Lung (tissue), 12 donors: Measurements from ENCODE around the gene FBLN1. TPM values are rescaled to one million over a fixed set of nuclear protein-coding genes. Genes with fewer than 3 reads are reported as not detected.

ENCODE experiments used
- ATAC-seq: fragments of 200-7000 bp; cut with Tn5 transposase; one replicate; pipeline ENCODE4 v1.9.1; 2020; ENCODE audit warnings: moderate number of reproducible peaks; ENCODE audit not compliant: insufficient read depth, low FRiP score
- DNase-seq, 3 donors: peaks; one replicate each; pipeline ENCODE4 v3.0.0-alpha.2; 2013 to 2017
- H3K27ac ChIP-seq, 2 donors: one replicate each; pipeline ENCODE4 v1.5.1; 2013; ENCODE audit warnings: mild to moderate bottlenecking in 2 of 2, moderate library complexity in 2 of 2, control low read depth in 1 of 2, inconsistent platforms in 1 of 2, low read depth in 1 of 2, low read length in 1 of 2
- H3K27me3 ChIP-seq, 3 donors: one replicate each; pipeline ENCODE4 v1.5.1; 2013; ENCODE audit warnings: low read length in 2 of 3; ENCODE audit not compliant: control insufficient read depth in 3 of 3, insufficient read depth in 3 of 3
- H3K36me3 ChIP-seq, 4 donors: one replicate each; pipeline ENCODE4 v1.5.1; 2013; ENCODE audit warnings: low read length in 4 of 4, mild to moderate bottlenecking in 1 of 4, moderate library complexity in 1 of 4; ENCODE audit not compliant: control insufficient read depth in 4 of 4, insufficient read depth in 4 of 4
- H3K4me1 ChIP-seq, 5 donors: one replicate each; pipeline ENCODE4 v1.5.1; 2013; ENCODE audit warnings: low read length in 5 of 5, mild to moderate bottlenecking in 2 of 5, moderate library complexity in 1 of 5; ENCODE audit not compliant: control insufficient read depth in 5 of 5, insufficient read depth in 5 of 5
- H3K4me3 ChIP-seq: one replicate; pipeline ENCODE4 v1.5.1; 2013; ENCODE audit warnings: mild to moderate bottlenecking, control low read depth, moderate library complexity
- H3K9ac ChIP-seq, 2 donors: one replicate each; pipeline ENCODE4 v1.5.1; 2013; ENCODE audit warnings: low read length in 2 of 2, control low read depth in 1 of 2; ENCODE audit not compliant: insufficient read depth in 1 of 2
- H3K9me3 ChIP-seq, 4 donors: one replicate each; pipeline ENCODE4 v1.5.1; 2013; ENCODE audit warnings: low read length in 3 of 4, mild to moderate bottlenecking in 1 of 4, moderate library complexity in 1 of 4; ENCODE audit not compliant: control insufficient read depth in 4 of 4, insufficient read depth in 3 of 4
- WGBS, 2 donors: extraction: QIAGEN DNeasy Blood & Tissue Kit; methylation state at CpG; one replicate each; pipeline ENCODE4 v1.1.7; 2013; 5-methylcytosine and 5-hydroxymethylcytosine counted together
- polyA plus RNA-seq, 2 donors: library from polyadenylated mRNA; stranded (reverse); fragments of 200-250 nt; gene quantifications; one replicate each; pipeline ENCODE4 v1.2.1, GENCODE V29; 2013
- total RNA-seq, 2 donors: library from RNA; depleted of rRNA in 1 of 2; stranded (reverse); fragments of >200 nt in 1 of 2; gene quantifications; one replicate each; pipeline ENCODE4 v1.2.1, GENCODE V29; 2014 to 2021
- TF ChIP-seq, protein P1 (sequence below): IDR thresholded peaks from 2 replicates; pipeline ENCODE4 v1.5.1; 2012; ENCODE audit warnings: mild to moderate bottlenecking; ENCODE audit errors: control extremely low read depth, extremely low read depth
- donor health status: control.
- donor health status: control.
- donor health status: Bipolar disorder and iron deficiency.
- donor health status: healthy.
- donor health status: DM: yes; HTN: yes; CAD: no.

FBLN1 gene
- total and polyA plus RNA-seq, 4 donors: 82.7 to 357 (median 233) TPM

DNA sequence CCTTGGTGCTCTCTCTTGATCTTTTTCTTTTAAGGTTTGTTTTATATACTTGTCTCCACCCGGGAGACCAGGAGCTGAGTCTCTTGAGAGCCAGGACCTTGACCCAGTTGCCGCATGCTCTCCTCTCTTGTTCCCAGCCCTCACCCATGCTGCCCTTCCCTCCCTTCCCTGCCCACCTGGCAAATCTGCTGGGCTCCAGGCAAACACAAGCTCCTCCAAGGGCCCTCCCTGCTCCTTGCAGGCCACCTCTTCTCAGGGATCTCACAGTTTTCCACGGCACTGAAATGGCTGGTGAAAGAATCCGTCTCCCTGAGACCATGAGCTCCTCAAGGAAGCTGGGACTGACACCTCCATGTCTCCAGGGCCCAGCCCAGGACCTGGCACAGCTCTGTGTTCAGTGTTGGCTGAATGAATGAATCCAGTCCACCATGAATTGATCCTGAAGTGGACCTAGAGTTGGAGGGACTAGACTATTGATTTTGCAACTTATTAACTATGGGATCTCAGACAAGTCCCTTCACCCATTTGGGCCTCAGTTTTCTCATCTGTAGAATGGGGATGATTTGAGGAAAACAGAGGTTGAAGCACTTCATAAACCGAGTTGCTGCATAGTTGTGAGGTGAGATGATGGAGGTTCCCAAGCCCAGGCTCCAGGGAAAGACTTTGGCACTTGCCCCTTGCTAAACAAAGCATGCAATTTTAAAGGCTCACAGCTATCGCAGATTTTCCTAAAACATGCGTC lies 25.1 kb upstream of the FBLN1 start:
- Histone ChIP-seq H3K4me1 (peaks cover 0 to 15% (median 4%) of the 10 kb centered on the region in 5 donors), H3K9ac (no peak overlapping the region), H3K36me3 (no peaks in the 10 kb centered on the region), H3K27me3 (no peaks in the 10 kb centered on the region), H3K9me3 (peaks cover 0 to 7% (median 2%) of the 10 kb centered on the region in 4 donors), H3K4me3 (no peak overlapping the region), H3K27ac (no peak overlapping the region)
- TF ChIP-seq, protein P1, sequence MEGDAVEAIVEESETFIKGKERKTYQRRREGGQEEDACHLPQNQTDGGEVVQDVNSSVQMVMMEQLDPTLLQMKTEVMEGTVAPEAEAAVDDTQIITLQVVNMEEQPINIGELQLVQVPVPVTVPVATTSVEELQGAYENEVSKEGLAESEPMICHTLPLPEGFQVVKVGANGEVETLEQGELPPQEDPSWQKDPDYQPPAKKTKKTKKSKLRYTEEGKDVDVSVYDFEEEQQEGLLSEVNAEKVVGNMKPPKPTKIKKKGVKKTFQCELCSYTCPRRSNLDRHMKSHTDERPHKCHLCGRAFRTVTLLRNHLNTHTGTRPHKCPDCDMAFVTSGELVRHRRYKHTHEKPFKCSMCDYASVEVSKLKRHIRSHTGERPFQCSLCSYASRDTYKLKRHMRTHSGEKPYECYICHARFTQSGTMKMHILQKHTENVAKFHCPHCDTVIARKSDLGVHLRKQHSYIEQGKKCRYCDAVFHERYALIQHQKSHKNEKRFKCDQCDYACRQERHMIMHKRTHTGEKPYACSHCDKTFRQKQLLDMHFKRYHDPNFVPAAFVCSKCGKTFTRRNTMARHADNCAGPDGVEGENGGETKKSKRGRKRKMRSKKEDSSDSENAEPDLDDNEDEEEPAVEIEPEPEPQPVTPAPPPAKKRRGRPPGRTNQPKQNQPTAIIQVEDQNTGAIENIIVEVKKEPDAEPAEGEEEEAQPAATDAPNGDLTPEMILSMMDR: no peak
- ATAC-seq (no peak), DNase-seq (no peak)
- WGBS, 2 donors: 84 to 91% methylated on average over 7 of the region's 7 CpGs

DNA sequence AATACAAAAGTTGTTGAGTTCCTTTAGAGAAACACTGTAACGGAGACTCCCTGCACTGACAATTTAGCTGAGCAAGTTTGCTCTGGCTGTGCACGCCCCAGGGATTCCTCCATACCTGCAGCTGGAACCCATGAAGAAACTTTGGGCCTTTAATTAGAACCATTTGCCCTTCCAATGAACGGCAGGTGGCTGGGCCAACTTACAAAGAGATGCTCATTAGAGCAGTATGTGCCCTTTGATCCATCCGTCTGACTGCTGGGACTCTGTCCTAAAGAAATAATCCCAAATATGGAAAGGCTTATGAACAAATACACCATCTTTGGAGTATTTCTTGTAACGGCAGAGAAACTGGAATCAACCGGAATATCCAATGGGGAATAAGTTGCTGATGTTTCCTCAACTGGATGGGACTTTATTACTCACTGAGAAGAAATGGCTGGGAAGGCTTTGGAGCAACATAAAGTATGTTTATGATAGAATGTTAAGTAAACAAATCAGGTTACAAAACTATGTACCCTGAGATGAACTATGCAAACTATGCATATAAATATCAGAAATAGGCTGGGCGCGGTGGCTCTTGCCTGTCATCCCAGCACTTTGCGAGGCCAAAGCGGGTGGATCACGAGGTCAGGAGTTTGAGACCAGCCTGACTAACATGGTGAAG lies 24.4 kb upstream of the FBLN1 start:
- Histone ChIP-seq H3K27me3 (no peaks in the 10 kb centered on the region), H3K4me1 (peaks cover 0 to 15% (median 4%) of the 10 kb centered on the region in 5 donors), H3K9ac (no peak overlapping the region), H3K4me3 (no peak overlapping the region), H3K9me3 (peaks cover 0 to 8% (median 2%) of the 10 kb centered on the region in 4 donors), H3K36me3 (no peaks in the 10 kb centered on the region), H3K27ac (no peak overlapping the region)
- DNase-seq: peak in 1 of 3 donors; percentile 35
- TF ChIP-seq, protein P1: no peak
- WGBS, 2 donors: 77 to 86% methylated on average over 11 of the region's 11 CpGs
- ATAC-seq: no peak

DNA sequence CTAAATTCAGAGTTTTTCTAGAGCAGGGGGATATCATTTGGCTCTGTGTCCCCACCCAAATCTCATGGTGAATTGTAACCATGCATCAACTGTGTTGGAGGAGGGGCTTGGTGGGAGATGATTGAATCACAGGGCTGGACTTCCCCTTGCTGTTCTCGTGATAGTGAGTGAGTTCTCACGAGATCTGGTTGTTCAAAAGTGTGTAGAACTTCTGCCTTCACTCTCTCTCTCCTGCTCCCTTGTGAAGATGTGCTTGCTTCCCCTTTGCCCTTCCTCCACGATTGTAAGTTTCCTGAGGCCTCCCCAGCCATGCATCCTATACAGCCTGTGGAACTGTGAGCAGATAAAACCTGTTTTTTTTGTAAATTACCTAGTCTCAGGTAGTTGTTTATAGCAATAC lies 22.0 kb upstream of the FBLN1 start:
- ATAC-seq: no peak
- no peaks in the 10 kb centered on the region for H3K36me3 ChIP-seq
- H3K27ac ChIP-seq: no peak overlapping the region
- peaks cover 0 to 3% (median 2%) of the 10 kb centered on the region in 5 donors for H3K4me1 ChIP-seq
- H3K9ac ChIP-seq: no peak overlapping the region
- WGBS, 2 donors: 73 to 75% methylated on average over 3 of the region's 3 CpGs
- no peak for DNase-seq
- TF ChIP-seq, protein P1: no peak
- H3K9me3 ChIP-seq: peaks cover 0 to 11% (median 2%) of the 10 kb centered on the region in 4 donors
- H3K4me3 ChIP-seq: no peak overlapping the region
- no peaks in the 10 kb centered on the region for H3K27me3 ChIP-seq
